GM18502 (cell line): ENCODE measurements around the gene FBXO34.
"Not testable (repeated sequence)": the region's sequence is repeated elsewhere in the genome, so short reads cannot be mapped to it uniquely, and the experiment has no call there.

Source experiments
- ATAC-seq: cut with Tn5 transposase; IDR thresholded peaks from one replicate; pipeline ENCODE4 v1.9.1; 2021; ENCODE audit warnings: mild to moderate bottlenecking; ENCODE audit not compliant: unreplicated experiment, poor library complexity

FBXO34 gene

DNA sequence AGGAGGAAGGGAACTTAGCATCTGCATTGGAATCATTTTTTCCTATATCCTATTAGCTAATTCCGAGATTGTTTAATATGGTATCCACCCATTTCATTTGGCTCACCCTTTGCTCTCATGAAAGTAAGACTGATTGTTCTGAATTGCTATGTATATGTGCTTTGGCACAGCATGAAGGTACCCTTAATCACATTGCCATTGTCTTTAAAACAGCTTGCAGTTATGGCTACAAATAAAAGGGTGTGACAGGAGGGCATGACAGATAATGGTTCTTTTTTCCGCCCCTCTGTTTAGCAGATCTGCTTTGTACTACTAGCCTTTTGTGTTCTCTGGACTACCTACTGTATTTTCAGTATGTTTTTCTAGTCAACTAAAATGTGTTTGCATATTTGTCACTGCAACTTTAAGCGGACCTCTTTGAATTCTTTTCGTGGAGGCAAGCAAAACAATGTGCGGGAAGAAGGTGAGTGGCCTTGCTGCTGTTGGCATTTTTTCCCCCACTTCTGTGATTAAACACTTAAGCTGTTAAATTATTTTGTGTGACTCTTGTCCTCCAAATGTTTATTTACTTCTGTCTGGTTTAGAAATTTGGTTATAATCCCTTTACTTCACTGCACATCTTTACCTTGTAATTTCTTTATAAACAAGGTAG is 35.8 kb downstream of the FBXO34 start:
- no peak for ATAC-seq

DNA sequence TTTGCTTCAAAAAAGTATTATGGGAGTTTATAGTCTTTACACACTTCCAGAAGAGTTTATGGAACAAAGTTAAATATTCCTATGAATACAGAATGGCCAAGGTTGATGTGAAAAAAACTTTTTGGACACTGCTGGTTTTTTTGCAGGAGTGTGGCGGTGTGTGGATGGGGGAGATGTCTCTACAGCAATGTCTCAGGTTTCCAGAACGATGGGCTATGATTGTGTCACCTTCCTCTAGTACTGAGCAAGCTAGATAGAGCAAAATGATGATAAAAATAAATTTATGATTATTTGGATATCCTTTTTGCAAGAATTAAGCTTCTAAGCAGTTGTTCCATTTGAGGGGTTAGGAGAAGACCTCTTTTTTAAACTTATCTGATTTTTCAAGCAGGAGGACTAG is 37.9 kb downstream of the FBXO34 start:
- ATAC-seq, result no peak

DNA sequence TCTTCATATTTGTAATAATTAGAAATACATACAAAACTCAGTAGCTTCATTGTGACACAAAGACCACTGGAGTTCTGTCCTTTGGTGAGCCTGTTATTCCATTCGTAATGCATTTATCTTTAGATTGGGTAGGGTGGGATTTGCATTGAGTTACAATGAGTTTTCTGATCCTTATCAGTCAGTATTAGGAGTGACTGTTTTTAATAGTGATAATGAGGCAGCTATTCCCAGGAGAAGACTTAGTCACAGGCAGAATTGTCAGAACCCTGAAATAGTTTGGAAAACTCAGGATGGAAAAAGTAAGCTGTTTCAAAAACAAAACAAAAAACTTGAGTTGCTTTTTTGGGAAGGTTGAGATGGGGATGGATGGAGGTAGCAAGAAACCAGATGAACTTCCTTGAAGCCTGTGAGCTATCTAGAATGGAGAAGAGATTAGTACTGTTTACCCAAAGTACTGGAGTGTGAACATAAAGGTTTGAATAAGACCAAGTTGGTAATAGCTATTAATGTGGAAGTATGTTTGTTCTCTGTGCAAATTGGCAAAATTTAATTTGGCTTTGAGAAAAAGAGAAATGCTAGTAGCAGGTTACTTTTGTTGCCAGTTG is 38.6 kb downstream of the FBXO34 start:
- no peak for ATAC-seq

DNA sequence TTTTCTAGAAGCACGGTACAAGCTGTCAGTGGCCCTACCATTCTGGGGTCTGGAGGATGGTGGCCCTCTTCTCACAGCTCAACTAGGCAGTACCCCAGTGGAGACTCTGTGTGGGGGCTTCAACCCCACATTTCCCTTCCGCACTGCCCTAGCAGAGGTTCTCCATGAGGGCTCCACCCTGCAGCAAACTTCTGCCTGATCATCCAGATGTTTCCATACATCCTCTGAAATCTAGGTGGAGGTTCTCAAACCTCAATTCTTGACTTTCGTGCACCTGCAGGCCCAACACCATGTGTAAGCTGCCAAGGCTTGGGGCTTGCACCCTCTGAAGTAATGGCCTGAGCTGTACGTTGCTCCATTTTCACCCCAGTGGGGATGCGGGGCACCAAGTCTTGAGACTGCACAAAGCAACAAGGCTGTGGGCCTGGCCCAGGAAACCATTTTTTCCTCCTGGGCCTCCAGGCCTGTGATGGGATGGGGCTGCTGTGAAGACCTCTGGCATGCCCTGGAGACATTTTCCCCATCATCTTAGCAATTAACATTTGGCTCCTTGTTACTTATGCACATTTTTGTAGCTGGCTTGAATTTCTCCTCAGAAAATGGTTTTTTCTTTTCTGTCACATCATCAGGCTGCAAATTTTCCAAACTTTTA is 41.3 kb downstream of the FBXO34 start:
- not testable (repeated sequence) for ATAC-seq

DNA sequence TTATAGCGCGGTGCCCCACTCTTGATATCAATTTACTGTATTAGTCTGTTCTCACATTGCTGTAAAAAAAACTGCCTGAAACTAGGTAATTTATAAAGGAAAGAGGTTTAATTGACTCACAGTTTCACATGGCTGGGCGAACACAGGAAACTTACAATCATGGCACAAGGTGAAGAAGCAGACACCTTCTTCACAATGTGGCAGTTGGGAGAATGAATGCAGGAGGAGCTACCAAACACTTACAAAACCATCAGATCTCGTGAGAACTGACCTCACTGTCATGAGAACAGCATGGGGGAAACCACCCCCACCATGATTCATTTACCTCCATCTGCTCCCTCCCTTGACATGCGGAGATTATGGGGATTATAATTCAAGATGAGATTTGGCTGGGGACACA is 42.3 kb downstream of the FBXO34 start:
- ATAC-seq, result no peak

DNA sequence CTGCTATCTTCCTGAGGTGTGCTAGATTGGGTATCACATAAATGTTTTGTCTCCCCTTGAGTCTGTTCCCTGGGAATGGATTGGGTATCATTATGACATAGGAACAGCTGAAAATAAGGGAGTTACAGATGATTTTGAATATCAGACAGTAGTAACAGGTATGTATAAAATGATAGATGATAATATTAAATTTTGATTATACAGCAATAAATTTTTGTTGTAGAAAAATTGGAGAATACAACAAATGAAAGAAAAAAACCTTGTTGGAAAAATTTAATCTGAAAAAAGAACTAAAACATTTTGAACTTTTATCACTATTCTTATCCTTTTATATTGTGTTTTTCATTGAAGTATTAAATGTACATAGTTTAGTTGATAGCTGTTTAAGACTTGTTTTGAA is 43.2 kb downstream of the FBXO34 start:
- ATAC-seq, result no peak

DNA sequence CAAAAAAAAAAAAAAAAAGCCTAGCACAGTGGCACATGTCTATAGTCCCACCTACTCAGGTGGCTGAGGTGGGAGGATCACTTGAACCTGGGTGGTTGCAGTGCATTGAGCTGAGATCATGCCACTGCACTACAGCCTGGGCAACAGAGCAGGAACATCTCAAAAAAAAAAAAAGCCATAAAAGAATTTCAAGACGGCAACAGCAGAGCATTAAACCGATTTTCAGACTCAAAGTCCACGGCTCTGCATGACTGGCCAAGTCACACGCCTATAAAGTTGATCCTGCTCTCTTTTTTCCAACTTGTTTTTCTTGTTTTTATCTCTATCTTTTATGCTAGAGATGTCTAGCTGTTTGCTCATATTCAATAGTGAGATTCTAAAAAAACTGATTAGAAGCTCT is 45.3 kb downstream of the FBXO34 start:
- no peak for ATAC-seq

DNA sequence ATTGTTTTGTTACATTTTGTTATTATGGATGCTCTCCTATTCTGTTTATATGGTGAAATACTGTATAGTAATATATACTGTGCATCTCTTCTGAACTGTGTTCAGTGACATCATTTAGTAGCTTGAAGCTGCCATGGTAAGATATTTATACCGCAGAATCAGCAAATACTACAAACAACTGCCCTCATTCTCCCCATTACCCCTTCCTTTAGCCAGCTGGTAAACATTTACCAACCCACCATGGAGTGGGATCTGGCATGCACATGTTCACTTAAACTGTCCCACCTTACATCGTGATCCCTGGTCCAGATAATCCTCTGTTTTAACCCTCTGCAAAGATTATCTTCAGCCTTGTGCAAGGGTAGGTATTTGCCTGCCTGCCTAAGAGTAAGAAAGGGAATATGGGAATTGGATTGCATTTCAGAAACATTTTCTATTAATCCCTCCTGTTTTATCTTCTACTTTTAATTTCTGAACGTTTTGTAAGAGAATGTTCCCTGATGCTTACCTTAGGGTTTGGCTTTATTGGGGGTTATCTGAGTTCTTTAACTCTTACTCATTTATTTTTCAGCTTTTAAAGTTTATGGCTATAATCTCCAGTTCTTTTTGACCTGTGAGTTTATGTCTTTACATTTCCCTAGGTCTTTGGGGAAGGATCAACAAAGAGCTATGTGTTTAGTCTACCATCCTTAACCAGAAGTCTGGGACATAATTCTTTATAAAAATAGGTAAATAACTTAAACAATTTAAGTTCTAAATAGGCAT is 46.5 kb downstream of the FBXO34 start:
- no peak for ATAC-seq

DNA sequence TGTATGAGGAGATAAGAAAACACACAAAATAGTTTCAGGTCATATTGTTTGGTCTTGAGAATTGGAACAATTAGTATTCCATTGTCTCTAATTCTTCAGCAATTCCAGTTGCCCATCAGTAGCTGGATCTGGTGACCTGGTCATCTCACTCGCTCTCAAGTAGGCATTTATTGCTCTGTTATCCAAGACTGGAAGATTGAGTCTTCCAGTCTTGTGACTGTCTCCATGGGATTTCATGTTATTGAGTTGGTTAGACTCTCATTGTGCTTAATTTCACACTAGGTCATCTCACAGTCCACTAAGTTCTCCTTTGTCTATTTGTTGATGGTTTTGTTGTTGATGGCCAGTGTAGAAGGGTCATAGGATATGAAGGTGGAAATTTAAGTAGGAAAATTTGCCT is 47.5 kb downstream of the FBXO34 start:
- no peak for ATAC-seq

DNA sequence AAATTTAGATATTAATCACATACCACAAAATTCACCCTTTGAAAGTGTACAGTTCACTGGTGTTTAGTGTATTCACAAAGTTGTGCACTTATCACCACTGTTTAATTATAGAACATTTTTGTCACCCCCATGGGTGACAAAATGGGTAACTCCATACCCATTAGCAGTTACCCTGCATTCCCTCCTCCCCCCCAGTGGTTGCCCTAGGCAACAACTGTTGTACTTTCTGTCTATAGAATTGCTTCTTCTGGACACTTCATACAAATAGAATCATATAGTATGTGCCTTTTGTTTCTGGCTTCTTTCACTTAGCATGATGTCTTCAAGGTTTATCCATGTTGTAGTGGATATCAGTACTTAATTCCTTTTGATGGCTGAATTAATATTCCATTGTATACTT is 52.7 kb downstream of the FBXO34 start:
- no peak for ATAC-seq

DNA sequence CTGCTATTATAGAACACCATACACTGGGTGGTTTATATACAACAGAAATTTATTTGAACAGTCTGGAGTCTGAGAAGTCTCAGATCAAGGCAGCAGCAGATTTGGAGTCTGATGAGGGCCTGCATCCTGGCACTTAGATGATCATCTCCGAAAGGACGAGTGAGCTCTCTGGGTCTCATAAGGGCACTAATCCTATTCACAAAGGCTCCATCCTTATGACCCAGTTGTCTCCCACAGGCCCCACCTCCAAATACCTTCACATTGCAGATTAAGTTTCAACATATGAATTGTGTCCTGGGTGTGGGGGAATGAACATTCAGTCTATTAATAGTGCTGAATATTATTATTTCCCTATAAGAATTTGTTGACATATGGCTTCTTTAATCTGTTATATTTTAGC is 53.6 kb downstream of the FBXO34 start:
- ATAC-seq, result no peak

DNA sequence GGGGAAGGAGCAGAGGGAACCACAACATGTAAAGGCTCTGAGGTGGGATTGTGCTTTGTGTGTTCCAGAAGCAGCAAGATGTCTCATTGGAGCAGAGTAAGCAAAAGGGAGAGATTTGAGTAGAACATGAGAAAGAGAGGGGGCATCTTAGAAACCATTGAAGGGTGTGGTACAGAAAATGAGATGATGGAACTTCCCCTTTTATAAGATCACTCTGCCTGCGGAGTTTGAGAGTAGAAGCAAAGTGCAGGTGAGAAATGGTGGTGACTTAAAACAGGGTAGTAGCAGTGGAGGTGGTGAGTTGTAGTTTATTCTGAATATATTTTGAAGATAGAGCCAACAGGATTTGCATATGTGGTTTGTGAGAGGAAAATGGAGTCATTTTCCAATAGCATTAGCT is 56.0 kb downstream of the FBXO34 start:
- peak; percentile 88 for ATAC-seq

DNA sequence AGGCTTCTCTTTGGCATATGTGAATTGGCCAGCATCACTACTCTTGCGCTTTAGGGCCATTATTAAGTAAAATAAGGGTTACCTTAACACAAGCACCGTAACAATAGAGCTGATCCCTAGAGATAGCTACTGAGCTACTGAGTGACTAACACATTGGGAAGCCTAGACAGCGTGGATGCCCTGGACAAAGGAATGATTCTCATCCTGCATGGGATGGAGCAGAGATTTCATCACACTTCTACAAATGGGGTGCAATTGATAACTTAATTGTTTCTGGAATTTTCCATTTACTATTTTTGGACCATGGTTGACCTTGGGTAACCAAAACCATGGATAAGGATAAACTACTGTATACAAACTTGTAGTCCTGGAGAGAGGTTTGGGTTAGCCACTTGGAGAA is 57.1 kb downstream of the FBXO34 start:
- no peak for ATAC-seq

DNA sequence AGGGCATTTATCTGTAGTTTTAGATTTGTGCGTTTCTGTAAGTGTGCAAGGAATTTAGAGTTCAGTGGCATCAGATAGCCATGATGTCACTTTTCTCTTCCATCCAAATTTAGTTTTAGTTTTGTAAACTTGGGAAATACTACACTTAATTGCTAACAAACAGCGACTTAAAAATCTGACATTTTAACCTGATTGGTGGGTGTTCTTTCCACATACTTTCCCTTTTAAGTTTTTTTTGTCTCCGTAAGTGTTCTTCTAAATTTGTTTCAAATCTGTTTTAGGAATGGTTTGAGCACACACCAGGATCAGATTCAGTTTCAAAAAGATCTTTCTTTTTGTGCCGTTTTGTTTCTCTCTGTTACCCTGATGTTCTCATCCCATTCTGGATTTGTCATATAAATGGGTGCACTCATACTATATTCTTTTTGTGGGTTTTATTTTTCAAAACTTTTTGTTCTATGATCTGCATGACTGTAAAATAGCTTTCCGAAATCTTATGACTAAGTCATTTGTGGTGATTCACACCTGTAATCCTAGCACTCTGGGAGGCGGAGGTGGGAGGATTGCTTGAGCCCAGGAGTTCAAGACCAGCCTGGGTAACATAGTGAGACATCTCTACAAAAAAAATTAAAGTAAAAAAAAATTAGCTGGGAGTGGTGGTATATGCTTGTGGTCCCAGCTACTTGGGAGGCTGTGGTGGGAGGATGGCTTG is 58.9 kb downstream of the FBXO34 start:
- no peak for ATAC-seq

DNA sequence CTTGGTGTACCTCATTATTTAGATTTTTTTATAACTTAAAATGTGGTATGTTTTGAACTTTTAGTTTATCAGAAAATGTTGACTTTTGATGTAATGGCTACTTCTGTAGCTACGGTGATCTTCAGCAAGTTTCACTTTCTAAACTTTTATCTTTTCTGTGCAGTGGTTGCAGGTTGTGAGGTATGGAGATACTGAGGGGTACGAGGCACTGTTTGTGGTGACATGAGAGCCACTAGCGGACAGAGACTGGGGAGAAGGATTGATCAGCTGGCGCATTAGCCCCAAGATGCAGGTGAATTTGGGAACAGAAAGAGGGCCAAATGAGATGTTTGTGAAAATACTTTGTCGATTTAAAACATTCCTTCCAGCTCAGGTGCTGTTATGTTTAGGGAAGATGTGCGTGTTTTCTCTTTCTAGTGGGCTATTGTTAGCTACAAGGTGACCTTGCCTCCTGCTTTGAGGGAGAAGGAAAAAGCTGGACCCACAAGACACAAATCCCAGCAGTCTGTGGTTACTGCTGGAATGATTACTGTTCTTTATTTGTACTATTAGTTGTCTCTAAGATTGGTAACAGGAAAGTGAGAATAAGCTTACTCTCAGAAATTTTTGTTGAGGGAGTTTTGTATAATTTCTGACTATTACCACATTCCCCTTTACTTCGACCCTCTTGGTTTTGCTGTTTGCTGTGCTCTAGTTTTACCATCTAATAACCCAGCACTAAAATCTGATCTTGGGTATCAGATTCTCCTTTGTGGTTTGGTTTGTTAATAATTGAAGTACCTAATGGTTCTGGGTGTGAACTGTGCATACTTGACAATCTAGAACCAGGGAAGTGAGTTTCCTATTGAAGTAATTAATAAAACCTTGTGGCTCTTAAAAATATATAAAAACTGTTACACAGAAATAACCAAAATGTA is 61.7 kb downstream of the FBXO34 start:
- ATAC-seq, result no peak

DNA sequence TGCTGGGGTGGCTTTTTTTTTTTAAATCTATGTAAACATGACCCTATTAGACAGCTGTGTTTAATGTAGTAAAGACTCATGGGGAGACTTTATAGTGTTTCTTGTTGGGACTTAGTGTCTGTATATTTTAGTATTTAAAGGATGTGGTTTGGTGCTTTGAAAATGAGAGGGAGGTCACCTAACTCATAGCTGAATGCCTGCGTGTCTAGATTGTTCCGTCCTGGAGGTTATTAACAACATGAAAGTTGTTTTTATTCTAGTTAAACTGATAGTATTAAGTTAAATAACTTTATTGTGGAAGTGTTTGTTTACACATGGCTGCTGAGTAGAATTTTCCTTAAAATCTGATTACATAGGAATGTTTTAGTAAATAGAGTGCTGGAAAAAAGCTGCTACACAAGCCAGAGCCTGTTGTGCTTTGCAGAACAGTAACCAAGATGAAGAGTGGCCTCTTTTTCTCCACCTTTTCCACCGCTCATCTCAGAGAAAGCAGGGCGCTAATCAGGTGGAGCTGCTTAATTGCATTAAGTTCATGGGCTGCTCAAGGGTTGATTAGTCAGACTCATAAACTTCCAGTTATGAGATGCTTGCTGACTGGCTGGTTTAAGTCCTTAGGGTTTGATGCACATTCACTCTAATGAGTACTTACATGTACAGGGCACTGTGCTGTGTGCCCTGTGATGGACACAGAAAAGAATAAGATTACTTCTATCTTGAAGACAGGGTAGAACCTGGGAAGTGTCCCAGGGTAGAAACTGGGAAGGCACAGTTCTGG is 62.7 kb downstream of the FBXO34 start:
- ATAC-seq, result no peak

DNA sequence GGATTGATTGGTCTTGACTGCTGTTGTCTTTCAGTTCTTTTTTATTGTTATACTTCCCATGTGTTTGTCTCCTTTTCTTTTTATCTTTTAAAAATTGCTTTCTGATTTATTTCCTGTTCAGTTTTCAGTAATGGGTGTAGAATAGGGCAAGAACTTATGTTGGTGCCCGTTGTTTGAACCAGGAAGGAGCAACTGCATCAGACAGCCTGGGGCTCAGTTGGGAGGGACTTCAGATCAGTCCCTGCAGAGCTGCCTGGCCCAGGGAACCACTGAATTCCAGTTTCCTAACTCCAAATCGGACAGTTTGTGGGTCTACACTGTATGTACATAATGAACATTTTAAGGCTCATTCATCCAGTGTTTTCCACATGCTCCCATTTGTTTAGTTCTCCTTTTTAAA is 64.9 kb downstream of the FBXO34 start:
- ATAC-seq, result no peak

DNA sequence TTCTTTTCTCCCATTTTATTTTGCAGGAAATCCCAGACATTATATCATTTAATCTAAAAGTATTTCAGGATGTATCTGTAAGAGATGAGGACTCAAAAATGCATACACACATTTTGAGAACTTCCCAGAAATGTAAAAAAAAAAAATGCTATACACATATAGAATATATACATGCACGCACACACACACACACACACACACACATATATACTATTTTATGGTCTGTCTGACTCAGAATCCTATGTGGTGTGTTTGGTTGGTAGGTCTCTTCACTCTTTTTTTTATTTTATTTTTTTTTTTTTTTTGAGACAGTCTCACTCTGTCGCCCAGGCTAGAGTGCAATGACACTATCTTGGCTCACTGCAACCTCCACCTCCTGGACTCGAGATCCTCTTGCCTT is 65.5 kb downstream of the FBXO34 start:
- ATAC-seq, result no peak

DNA sequence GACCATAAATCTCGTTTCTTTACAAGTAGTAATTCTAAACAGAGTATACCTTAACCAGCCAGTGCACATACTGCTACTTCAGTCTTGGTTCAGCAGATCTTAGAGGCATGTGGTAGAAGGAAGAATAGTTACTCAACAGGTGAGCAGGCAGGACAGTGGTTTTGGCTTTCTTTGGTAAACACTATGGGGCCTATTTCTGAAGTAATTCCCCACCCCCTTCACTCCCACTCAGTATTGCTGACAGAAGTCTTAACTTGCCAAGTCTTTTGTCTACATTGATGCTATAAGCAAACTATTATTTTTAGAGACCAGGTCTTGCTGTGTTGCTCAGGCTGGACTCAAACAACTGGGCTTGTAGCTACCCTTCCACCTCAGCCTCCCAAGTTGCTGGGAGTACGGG is 68.5 kb downstream of the FBXO34 start:
- peak; percentile 86 for ATAC-seq
